Progenitor cell of endocrine pancreas (in vitro differentiated cells): ENCODE results near the gene MRPS12. TPM values are rescaled to one million over a fixed set of nuclear protein-coding genes. Genes with fewer than 3 reads are reported as not detected.

Experiments used
- DNase-seq: peaks from one replicate; pipeline ENCODE4 v3.0.0; 2021; ENCODE audit warnings: low spot score; ENCODE audit not compliant: unreplicated experiment
- H3K27ac Mint-ChIP-seq: 2 replicates; pipeline ENCODE4 v1.8.0; 2021; ENCODE audit warnings: mild to moderate bottlenecking, moderate library complexity, mixed read lengths
- H3K27me3 Mint-ChIP-seq: 2 replicates; pipeline ENCODE4 v1.8.0; 2021; ENCODE audit warnings: mixed read lengths
- H3K36me3 Mint-ChIP-seq: 2 replicates; pipeline ENCODE4 v1.8.0; 2022; ENCODE audit warnings: mixed read lengths; ENCODE audit not compliant: insufficient read depth
- H3K4me1 Mint-ChIP-seq: 2 replicates; pipeline ENCODE4 v1.8.0; 2021; ENCODE audit warnings: low read depth, mixed read lengths
- H3K4me3 Mint-ChIP-seq: 2 replicates; pipeline ENCODE4 v1.8.0; 2021; ENCODE audit warnings: low read depth, mild to moderate bottlenecking, moderate library complexity, mixed read lengths
- H3K9me3 Mint-ChIP-seq: 2 replicates; pipeline ENCODE4 v1.8.0; 2021; ENCODE audit warnings: low read depth, mixed read lengths
- total RNA-seq: library from RNA; stranded (reverse); gene quantifications from 2 replicates; pipeline ENCODE4 v1.2.1, GENCODE V29; 2021
- TF ChIP-seq, protein P1 (sequence below): fragments of 200-600 bp; sonication (generic); IDR thresholded peaks from one replicate; pipeline ENCODE4 v1.5.0; 2021; ENCODE audit warnings: antibody characterized with exemption, mild to moderate bottlenecking; ENCODE audit not compliant: unreplicated experiment

MRPS12 gene
- total RNA-seq, 1 donor from 2014 or later, result 26.7 TPM

- no peaks in the 10 kb centered on the region for H3K27me3 Mint-ChIP-seq
- H3K9me3 Mint-ChIP-seq, result no peaks in the 10 kb centered on the region
- H3K4me3 Mint-ChIP-seq, result no peak overlapping the region
- peaks cover 12% of the 10 kb centered on the region for H3K36me3 Mint-ChIP-seq
- no peak for DNase-seq
- H3K27ac Mint-ChIP-seq, result peak overlapping the region; percentile 77
- no peaks in the 10 kb centered on the region for H3K4me1 Mint-ChIP-seq
- TF ChIP-seq, protein P1, sequence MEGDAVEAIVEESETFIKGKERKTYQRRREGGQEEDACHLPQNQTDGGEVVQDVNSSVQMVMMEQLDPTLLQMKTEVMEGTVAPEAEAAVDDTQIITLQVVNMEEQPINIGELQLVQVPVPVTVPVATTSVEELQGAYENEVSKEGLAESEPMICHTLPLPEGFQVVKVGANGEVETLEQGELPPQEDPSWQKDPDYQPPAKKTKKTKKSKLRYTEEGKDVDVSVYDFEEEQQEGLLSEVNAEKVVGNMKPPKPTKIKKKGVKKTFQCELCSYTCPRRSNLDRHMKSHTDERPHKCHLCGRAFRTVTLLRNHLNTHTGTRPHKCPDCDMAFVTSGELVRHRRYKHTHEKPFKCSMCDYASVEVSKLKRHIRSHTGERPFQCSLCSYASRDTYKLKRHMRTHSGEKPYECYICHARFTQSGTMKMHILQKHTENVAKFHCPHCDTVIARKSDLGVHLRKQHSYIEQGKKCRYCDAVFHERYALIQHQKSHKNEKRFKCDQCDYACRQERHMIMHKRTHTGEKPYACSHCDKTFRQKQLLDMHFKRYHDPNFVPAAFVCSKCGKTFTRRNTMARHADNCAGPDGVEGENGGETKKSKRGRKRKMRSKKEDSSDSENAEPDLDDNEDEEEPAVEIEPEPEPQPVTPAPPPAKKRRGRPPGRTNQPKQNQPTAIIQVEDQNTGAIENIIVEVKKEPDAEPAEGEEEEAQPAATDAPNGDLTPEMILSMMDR, result peak; percentile 18
These were observed 12.7 kb upstream of the MRPS12 start for GRCh38 chr19:38917921-38918491.

- Mint-ChIP-seq H3K36me3 (peaks cover 10% of the 10 kb centered on the region), H3K4me3 (no peak overlapping the region), H3K27me3 (no peaks in the 10 kb centered on the region), H3K27ac (no peak overlapping the region), H3K4me1 (no peaks in the 10 kb centered on the region), H3K9me3 (no peaks in the 10 kb centered on the region)
- TF ChIP-seq, protein P1, result no peak
- DNase-seq, result no peak
These were observed 12.2 kb upstream of the MRPS12 start for GRCh38 chr19:38918526-38918925.

DNA sequence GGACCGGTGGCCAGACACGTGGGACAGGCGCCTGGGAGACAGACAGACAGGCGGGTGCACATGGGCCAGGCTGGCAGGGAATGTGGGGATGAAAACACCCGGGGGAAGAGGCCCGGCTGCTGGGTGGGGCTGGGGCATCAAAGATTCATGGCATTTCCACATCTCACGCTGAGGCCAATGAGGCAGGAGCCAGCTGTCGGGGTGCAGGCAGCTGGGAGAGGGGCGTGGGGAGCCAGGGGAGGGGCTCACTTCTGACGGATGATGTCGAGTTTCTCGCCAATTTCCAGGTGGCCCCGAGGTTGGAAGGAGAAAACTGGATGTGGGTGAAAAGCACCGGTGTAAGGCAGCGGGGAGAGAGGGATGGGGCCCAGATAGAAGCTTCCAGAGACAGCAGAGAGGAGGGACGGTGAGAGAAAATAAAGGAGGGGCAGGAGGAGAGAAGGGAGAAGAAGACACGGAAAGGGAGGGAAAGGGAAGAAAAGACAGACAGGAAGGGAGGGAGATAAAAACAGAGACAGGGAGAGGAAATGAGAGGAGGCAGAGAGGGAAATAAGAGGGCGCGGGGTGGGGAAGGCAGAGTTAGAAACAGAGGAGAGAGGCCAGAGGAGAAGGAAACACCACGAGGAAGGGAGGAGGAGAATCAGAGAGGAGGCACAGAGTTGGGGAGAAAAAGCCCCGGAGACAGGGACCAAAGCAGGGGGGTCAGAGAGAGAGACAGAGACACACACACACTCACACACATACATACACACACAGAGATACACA, 10.7 kb upstream of the MRPS12 start:
- H3K36me3 Mint-ChIP-seq, result peaks cover 13% of the 10 kb centered on the region
- no peaks in the 10 kb centered on the region for H3K27me3 Mint-ChIP-seq
- H3K4me1 Mint-ChIP-seq, result no peaks in the 10 kb centered on the region
- no peaks in the 10 kb centered on the region for H3K9me3 Mint-ChIP-seq
- H3K27ac Mint-ChIP-seq, result no peak overlapping the region
- TF ChIP-seq, protein P1, result no peak
- H3K4me3 Mint-ChIP-seq, result no peak overlapping the region
- no peak for DNase-seq

- Mint-ChIP-seq H3K4me1 (no peaks in the 10 kb centered on the region), H3K4me3 (no peak overlapping the region), H3K36me3 (peaks cover 14% of the 10 kb centered on the region), H3K9me3 (no peaks in the 10 kb centered on the region), H3K27ac (no peak overlapping the region), H3K27me3 (no peaks in the 10 kb centered on the region)
- TF ChIP-seq, protein P1, result no peak
- no peak for DNase-seq
These were observed 9.9 kb upstream of the MRPS12 start for GRCh38 chr19:38920602-38921419.
